NCI-H2227 (cell line): Measurements from ENCODE around the gene FBP2.
"Not testable (repeated sequence)": the region's sequence is repeated elsewhere in the genome, so short reads cannot be mapped to it uniquely, and the experiment has no call there.

Experiments
- DNase-seq: peaks from one replicate; lab custom pipeline; 2025; ENCODE audit not compliant: unreplicated experiment; lab: John Stamatoyannopoulos, UW

FBP2 gene

GRCh38 chr9:94606646-94607422 lies 13.2 kb upstream of the FBP2 start:
- DNase-seq: no peak

GRCh38 chr9:94603259-94604160 lies 9.9 kb upstream of the FBP2 start:
- DNase-seq: peak; percentile 86

- no peak for DNase-seq
Observed at GRCh38 chr9:94602666-94603065, 9.0 kb upstream of the FBP2 start.

- DNase-seq: no peak
Observed at GRCh38 chr9:94600715-94601114, 7.1 kb upstream of the FBP2 start.

GRCh38 chr9:94600258-94600657 lies 6.6 kb upstream of the FBP2 start:
- no peak for DNase-seq

- DNase-seq: no peak
Observed at GRCh38 chr9:94599102-94599501, 5.5 kb upstream of the FBP2 start.

- not testable (repeated sequence) for DNase-seq
Observed at GRCh38 chr9:94592683-94593082, 941 bp downstream of the FBP2 start.

- DNase-seq: no peak
Observed at GRCh38 chr9:94591876-94592275, 1.7 kb downstream of the FBP2 start.

- DNase-seq: not testable (repeated sequence)
Observed at GRCh38 chr9:94591046-94591545, 2.5 kb downstream of the FBP2 start.

- DNase-seq: no peak
Observed at GRCh38 chr9:94588681-94589080, 4.9 kb downstream of the FBP2 start.

- DNase-seq: no peak
Observed at GRCh38 chr9:94586814-94587213, 6.8 kb downstream of the FBP2 start.

GRCh38 chr9:94586316-94586715 lies 7.3 kb downstream of the FBP2 start:
- DNase-seq: no peak

GRCh38 chr9:94584555-94584954 lies 9.1 kb downstream of the FBP2 start:
- no peak for DNase-seq

- no peak for DNase-seq
Observed at GRCh38 chr9:94581728-94582127, 11.9 kb downstream of the FBP2 start.

- no peak for DNase-seq
Observed at GRCh38 chr9:94577571-94577970, 16.1 kb downstream of the FBP2 start.

GRCh38 chr9:94577036-94577435 lies 16.6 kb downstream of the FBP2 start:
- no peak for DNase-seq

- DNase-seq: no peak
Observed at GRCh38 chr9:94576131-94576530, 17.5 kb downstream of the FBP2 start.

- no peak for DNase-seq
Observed at GRCh38 chr9:94568972-94569712, 24.5 kb downstream of the FBP2 start.

GRCh38 chr9:94568250-94568889 lies 25.3 kb downstream of the FBP2 start:
- no peak for DNase-seq

GRCh38 chr9:94567271-94567670 lies 26.4 kb downstream of the FBP2 start:
- no peak for DNase-seq

GRCh38 chr9:94566550-94566949 lies 27.1 kb downstream of the FBP2 start:
- no peak for DNase-seq
